GM21526 (cell line): ENCODE data around the gene GSS.
A peak's percentile ranks its signal among the peaks of the same experiment; 100 is the strongest.
"Not testable (repeated sequence)": the region's sequence is repeated elsewhere in the genome, so short reads cannot be mapped to it uniquely, and the experiment has no call there.

ENCODE experiments used
- ATAC-seq: cut with Tn5 transposase; IDR thresholded peaks from one replicate; pipeline ENCODE4 v1.9.1; 2021; ENCODE audit warnings: moderate library complexity; ENCODE audit not compliant: unreplicated experiment, low FRiP score

Gene GSS

GRCh38 chr20:34915749-34916455, 39.7 kb downstream of the GSS start:
- no peak for ATAC-seq

- no peak for ATAC-seq
Observed at GRCh38 chr20:34915131-34915530, 40.5 kb downstream of the GSS start.

- ATAC-seq, result no peak
Observed at GRCh38 chr20:34907616-34908469, 47.8 kb downstream of the GSS start.

- ATAC-seq, result no peak
Observed at GRCh38 chr20:34904202-34904621, 51.4 kb downstream of the GSS start.

- ATAC-seq, result not testable (repeated sequence)
Observed at GRCh38 chr20:34898731-34899130, 56.9 kb downstream of the GSS start.

- not testable (repeated sequence) for ATAC-seq
Observed at GRCh38 chr20:34898129-34898528, 57.5 kb downstream of the GSS start.

GRCh38 chr20:34896086-34896621, 59.5 kb downstream of the GSS start:
- no peak for ATAC-seq

GRCh38 chr20:34895465-34895864, 60.1 kb downstream of the GSS start:
- no peak for ATAC-seq

- no peak for ATAC-seq
Observed at GRCh38 chr20:34894723-34895122, 60.9 kb downstream of the GSS start.

GRCh38 chr20:34892671-34893070, 62.9 kb downstream of the GSS start:
- no peak for ATAC-seq

GRCh38 chr20:34891166-34892062, 64.2 kb downstream of the GSS start:
- ATAC-seq, result no peak

GRCh38 chr20:34888468-34888867, 67.1 kb downstream of the GSS start:
- ATAC-seq, result no peak

- ATAC-seq, result peak; percentile 64
Observed at GRCh38 chr20:34887023-34887422, 68.6 kb downstream of the GSS start.

GRCh38 chr20:34886122-34886521, 69.5 kb downstream of the GSS start:
- ATAC-seq, result no peak

GRCh38 chr20:34884260-34884659, 71.3 kb downstream of the GSS start:
- no peak for ATAC-seq

- no peak for ATAC-seq
Observed at GRCh38 chr20:34883809-34884208, 71.8 kb downstream of the GSS start.

GRCh38 chr20:34883087-34883688, 72.4 kb downstream of the GSS start:
- ATAC-seq, result no peak

GRCh38 chr20:34881689-34882088, 73.9 kb downstream of the GSS start:
- ATAC-seq, result no peak

- ATAC-seq, result not testable (repeated sequence)
Observed at GRCh38 chr20:34880971-34881370, 74.6 kb downstream of the GSS start.

- ATAC-seq, result no peak
Observed at GRCh38 chr20:34880215-34880850, 75.3 kb downstream of the GSS start.
